H9 (cell line): ENCODE results near the gene NCBP3. TPM values are rescaled to one million over a fixed set of nuclear protein-coding genes. Genes with fewer than 3 reads are reported as not detected.

Experiments used
- DNase-seq: peaks from one replicate; pipeline ENCODE4 v3.0.0-alpha.2; 2017
- H2AFZ ChIP-seq: one replicate; pipeline ENCODE4 v1.6.1; 2013; ENCODE audit warnings: mild to moderate bottlenecking, low read length, control low read depth, moderate library complexity
- H2AK5ac ChIP-seq: 2 replicates; pipeline ENCODE4 v1.6.1; 2013; ENCODE audit warnings: low read length, control low read depth, mixed read lengths; ENCODE audit not compliant: insufficient read length
- H2BK120ac ChIP-seq: one replicate; pipeline ENCODE4 v1.6.1; 2013; ENCODE audit warnings: low read depth, mild to moderate bottlenecking, low read length, control low read depth, inconsistent platforms; ENCODE audit not compliant: poor library complexity, severe bottlenecking
- H2BK12ac ChIP-seq: 2 replicates; pipeline ENCODE4 v1.6.1; 2013; ENCODE audit warnings: low read length, control low read depth, mixed read lengths, low read depth; ENCODE audit not compliant: insufficient read length
- H2BK15ac ChIP-seq: 2 replicates; pipeline ENCODE4 v1.6.1; 2013; ENCODE audit warnings: low read depth, low read length, control low read depth
- H2BK20ac ChIP-seq: one replicate; pipeline ENCODE4 v1.6.1; 2013; ENCODE audit warnings: low read depth, mild to moderate bottlenecking, low read length, control low read depth, inconsistent platforms; ENCODE audit not compliant: poor library complexity, severe bottlenecking
- H2BK5ac ChIP-seq: 2 replicates; pipeline ENCODE4 v1.6.1; 2013; ENCODE audit warnings: low read length, control low read depth, mixed read lengths; ENCODE audit not compliant: insufficient read length
- H3K14ac ChIP-seq: 2 replicates; pipeline ENCODE4 v1.6.1; 2013; ENCODE audit warnings: low read length, control low read depth; ENCODE audit not compliant: insufficient read depth
- H3K18ac ChIP-seq: 2 replicates; pipeline ENCODE4 v1.6.1; 2013; ENCODE audit warnings: low read depth, mild to moderate bottlenecking, mixed read lengths, low read length, control low read depth; ENCODE audit not compliant: insufficient read length
- H3K23ac ChIP-seq: 2 replicates; pipeline ENCODE4 v1.6.1; 2013; ENCODE audit warnings: low read length, control low read depth, mixed read lengths, low read depth; ENCODE audit not compliant: insufficient read length
- H3K23me2 ChIP-seq: 2 replicates; pipeline ENCODE4 v1.6.1; 2013; ENCODE audit warnings: low read depth, mild to moderate bottlenecking, mixed read lengths, low read length, control low read depth; ENCODE audit not compliant: insufficient read length, poor library complexity, severe bottlenecking
- H3K27ac ChIP-seq: 2 replicates; pipeline ENCODE4 v1.5.1; 2013; ENCODE audit warnings: low read length, control low read depth, mixed read lengths, low read depth; ENCODE audit not compliant: insufficient read length
- H3K27me3 ChIP-seq: 2 replicates; pipeline ENCODE4 v1.6.1; 2013; ENCODE audit warnings: low read length, control low read depth, inconsistent platforms; ENCODE audit not compliant: insufficient read depth
- H3K4ac ChIP-seq: 2 replicates; pipeline ENCODE4 v1.6.1; 2013; ENCODE audit warnings: low read depth, mild to moderate bottlenecking, control low read depth, inconsistent platforms, low read length, moderate library complexity
- H3K4me1 ChIP-seq: 2 replicates; pipeline ENCODE4 v1.6.1; 2013; ENCODE audit warnings: low read length, control low read depth, inconsistent platforms; ENCODE audit not compliant: insufficient read depth
- H3K4me2 ChIP-seq: 2 replicates; pipeline ENCODE4 v1.6.1; 2013; ENCODE audit warnings: low read length, control low read depth, mixed read lengths; ENCODE audit not compliant: insufficient read length, insufficient read depth
- H3K56ac ChIP-seq: 2 replicates; pipeline ENCODE4 v1.6.1; 2013; ENCODE audit warnings: low read depth, mild to moderate bottlenecking, mixed read lengths, low read length, control low read depth; ENCODE audit not compliant: insufficient read length
- H3K79me1 ChIP-seq: 2 replicates; pipeline ENCODE4 v1.6.1; 2013; ENCODE audit warnings: low read depth, mild to moderate bottlenecking, moderate library complexity, low read length, control low read depth, inconsistent platforms; ENCODE audit not compliant: insufficient read depth, poor library complexity, severe bottlenecking
- H3K79me2 ChIP-seq: 2 replicates; pipeline ENCODE4 v1.6.1; 2013; ENCODE audit warnings: low read length, control low read depth, inconsistent platforms; ENCODE audit not compliant: insufficient read depth
- H3K9ac ChIP-seq: 2 replicates; pipeline ENCODE4 v1.6.1; 2013; ENCODE audit warnings: low read length, control low read depth, mixed read lengths; ENCODE audit not compliant: insufficient read length; ENCODE audit errors: extremely low read depth
- H3K9me3 ChIP-seq: one replicate; pipeline ENCODE4 v1.6.1; 2013; ENCODE audit warnings: low read depth, low read length, inconsistent platforms; ENCODE audit not compliant: control insufficient read depth
- H3T11ph ChIP-seq: one replicate; pipeline ENCODE4 v1.6.1; 2013; ENCODE audit warnings: mild to moderate bottlenecking, low read length, control low read depth, inconsistent platforms
- H4K20me1 ChIP-seq: one replicate; pipeline ENCODE4 v1.6.1; 2013; ENCODE audit not compliant: control insufficient read depth, insufficient read length, insufficient read depth
- H4K5ac ChIP-seq: 2 replicates; pipeline ENCODE4 v1.6.1; 2013; ENCODE audit warnings: low read depth, mild to moderate bottlenecking, mixed read lengths, low read length, control low read depth; ENCODE audit not compliant: insufficient read length
- H4K8ac ChIP-seq: replicated peaks from 2 replicates; pipeline ENCODE4 v1.6.1; 2013; ENCODE audit warnings: low read length, control low read depth, mixed read lengths, low read depth; ENCODE audit not compliant: insufficient read length
- H4K91ac ChIP-seq: 2 replicates; pipeline ENCODE4 v1.6.1; 2013; ENCODE audit warnings: low read depth, mild to moderate bottlenecking, moderate library complexity, mixed read lengths, low read length, control low read depth; ENCODE audit not compliant: insufficient read length
- H3K27ac Mint-ChIP-seq, 3 experiments: 2 replicates in 2 of 3; 3 replicates in 1 of 3; pipeline ENCODE4 v1.8.0; 2020 to 2021; ENCODE audit warnings: mixed read lengths in 3 of 3, mild to moderate bottlenecking in 1 of 3, moderate library complexity in 1 of 3
- H3K27me3 Mint-ChIP-seq: 2 replicates; pipeline ENCODE4 v1.8.0; 2021; ENCODE audit warnings: low read depth, mild to moderate bottlenecking, moderate library complexity, mixed read lengths
- H3K36me3 Mint-ChIP-seq, 3 experiments: 2 replicates in 2 of 3; 3 replicates in 1 of 3; pipeline ENCODE4 v1.8.0; 2020 to 2021; ENCODE audit warnings: low read depth in 3 of 3, mixed read lengths in 3 of 3; ENCODE audit not compliant: insufficient read depth in 1 of 3
- H3K4me1 Mint-ChIP-seq, 2 experiments: 2 replicates each; pipeline ENCODE4 v1.8.0; 2020; ENCODE audit warnings: mixed read lengths in 2 of 2
- H3K4me3 Mint-ChIP-seq, 2 experiments: 2 replicates in 1 of 2; 3 replicates in 1 of 2; pipeline ENCODE4 v1.8.0; 2020 to 2021; ENCODE audit warnings: mild to moderate bottlenecking in 2 of 2, mixed read lengths in 2 of 2, moderate library complexity in 1 of 2
- H3K9me3 Mint-ChIP-seq, 2 experiments: 2 replicates in 1 of 2; 3 replicates in 1 of 2; pipeline ENCODE4 v1.8.0; 2020; ENCODE audit warnings: mild to moderate bottlenecking in 2 of 2, mixed read lengths in 2 of 2, moderate library complexity in 1 of 2
- WGBS: extraction: QIAGEN DNeasy Blood & Tissue Kit; methylation state at CpG from one replicate; pipeline ENCODE4 v1.1.7; 2013; ENCODE audit warnings: missing lambda C conversion rate, low lambda C conversion rate, mixed read lengths; ENCODE audit not compliant: insufficient read length; ENCODE audit errors: extremely low coverage; 5-methylcytosine and 5-hydroxymethylcytosine counted together
- total RNA-seq: library from RNA; stranded (reverse); gene quantifications from 2 replicates; pipeline ENCODE4 v1.2.1, GENCODE V29; 2021
- TF ChIP-seq, protein P1 (sequence below): fragments of 200-600 bp; sonication (generic); conservative IDR thresholded peaks from 3 replicates; pipeline ENCODE4 v1.8.0; 2021; ENCODE audit warnings: antibody characterized with exemption, mild to moderate bottlenecking

Gene NCBP3
- total RNA-seq, 1 experiment from 2014 or later: 45.7 TPM

DNA sequence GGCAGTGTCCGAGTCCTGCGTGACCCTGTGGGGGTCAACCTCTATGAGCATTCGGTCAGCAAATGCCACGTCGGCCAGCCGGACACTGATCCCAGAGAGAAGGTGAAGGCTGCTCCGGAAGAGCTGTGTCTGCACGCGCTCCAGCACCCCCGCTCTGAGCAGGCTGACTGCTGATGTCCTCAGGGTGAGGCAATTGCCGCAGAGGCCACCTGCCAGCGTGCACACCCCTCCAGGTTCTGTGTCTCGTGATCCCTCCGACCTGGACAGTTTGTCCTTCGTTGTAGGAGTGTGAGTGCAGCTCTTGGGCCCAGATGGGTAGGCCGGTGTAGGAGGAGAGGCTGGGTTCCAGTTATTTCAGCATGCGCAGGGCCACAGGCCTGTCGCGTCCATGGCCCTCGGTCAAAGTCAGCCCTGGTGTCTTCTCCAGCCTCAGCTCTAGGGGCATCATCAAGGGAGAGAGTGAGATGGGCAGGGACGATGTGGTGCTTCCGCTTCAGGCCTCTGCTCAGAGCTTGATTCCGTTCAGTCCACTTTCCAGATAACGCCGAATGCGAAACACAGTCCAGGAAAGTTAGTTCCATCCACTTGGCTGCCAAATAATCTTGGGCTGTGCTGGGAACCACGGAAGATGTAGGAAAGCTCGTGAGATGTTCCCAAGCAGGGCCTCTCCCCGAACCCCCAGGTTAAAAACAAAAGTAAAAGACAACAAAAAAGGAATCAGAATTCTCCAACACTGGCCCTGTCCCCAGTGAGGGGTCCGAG lies 15.1 kb upstream of the NCBP3 start:
- Histone ChIP-seq H3K79me2 (no peaks in the 10 kb centered on the region), H3K14ac (no peak overlapping the region), H2BK5ac (no peak overlapping the region), H2AK5ac (no peak overlapping the region), H3K23ac (no peak overlapping the region), H3K9me3 (no peaks in the 10 kb centered on the region), H2BK20ac (no peak overlapping the region), H3K4me2 (no peak overlapping the region), H3K9ac (no peak overlapping the region), H4K5ac (no peak overlapping the region), H2AFZ (no peak overlapping the region), H2BK120ac (no peak overlapping the region), H3K18ac (no peak overlapping the region), H3K56ac (no peak overlapping the region), H4K20me1 (no peaks in the 10 kb centered on the region), H3K4me1 (no peaks in the 10 kb centered on the region), H2BK15ac (no peak overlapping the region), H4K91ac (no peak overlapping the region), H3T11ph (no peak overlapping the region), H2BK12ac (no peak overlapping the region), H4K8ac (no peak overlapping the region), H3K4ac (no peak overlapping the region), H3K27me3 (no peaks in the 10 kb centered on the region), H3K27ac (no peak overlapping the region), H3K79me1 (no peaks in the 10 kb centered on the region), H3K23me2 (peaks cover 4% of the 10 kb centered on the region)
- no peaks in the 10 kb centered on the region; a peak in 1 of 4 replicates for H3K4me1 Mint-ChIP-seq
- no CpG with 5 or more reads among the region's 30 CpGs for WGBS
- TF ChIP-seq, protein P1, sequence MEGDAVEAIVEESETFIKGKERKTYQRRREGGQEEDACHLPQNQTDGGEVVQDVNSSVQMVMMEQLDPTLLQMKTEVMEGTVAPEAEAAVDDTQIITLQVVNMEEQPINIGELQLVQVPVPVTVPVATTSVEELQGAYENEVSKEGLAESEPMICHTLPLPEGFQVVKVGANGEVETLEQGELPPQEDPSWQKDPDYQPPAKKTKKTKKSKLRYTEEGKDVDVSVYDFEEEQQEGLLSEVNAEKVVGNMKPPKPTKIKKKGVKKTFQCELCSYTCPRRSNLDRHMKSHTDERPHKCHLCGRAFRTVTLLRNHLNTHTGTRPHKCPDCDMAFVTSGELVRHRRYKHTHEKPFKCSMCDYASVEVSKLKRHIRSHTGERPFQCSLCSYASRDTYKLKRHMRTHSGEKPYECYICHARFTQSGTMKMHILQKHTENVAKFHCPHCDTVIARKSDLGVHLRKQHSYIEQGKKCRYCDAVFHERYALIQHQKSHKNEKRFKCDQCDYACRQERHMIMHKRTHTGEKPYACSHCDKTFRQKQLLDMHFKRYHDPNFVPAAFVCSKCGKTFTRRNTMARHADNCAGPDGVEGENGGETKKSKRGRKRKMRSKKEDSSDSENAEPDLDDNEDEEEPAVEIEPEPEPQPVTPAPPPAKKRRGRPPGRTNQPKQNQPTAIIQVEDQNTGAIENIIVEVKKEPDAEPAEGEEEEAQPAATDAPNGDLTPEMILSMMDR: no peak
- H3K4me3 Mint-ChIP-seq: no peak overlapping the region
- DNase-seq: no peak
- no peaks in the 10 kb centered on the region for H3K27me3 Mint-ChIP-seq
- peaks cover 2 to 9% (median 3%) of the 10 kb centered on the region in 3 experiments; a peak in 3 of 7 replicates for H3K36me3 Mint-ChIP-seq
- H3K9me3 Mint-ChIP-seq: no peaks in the 10 kb centered on the region
- peak overlapping the region in 1 of 3 experiments; percentile 68; a peak in 2 of 7 replicates for H3K27ac Mint-ChIP-seq
